GM18526 (cell line): ENCODE results near the gene SDR42E1.

Source experiments
- POLR2A ChIP-seq: IDR thresholded peaks from 3 replicates; pipeline ENCODE4 v1.6.1; 2011; ENCODE audit not compliant: insufficient read length; ENCODE audit errors: extremely low read depth

The SDR42E1 gene

DNA sequence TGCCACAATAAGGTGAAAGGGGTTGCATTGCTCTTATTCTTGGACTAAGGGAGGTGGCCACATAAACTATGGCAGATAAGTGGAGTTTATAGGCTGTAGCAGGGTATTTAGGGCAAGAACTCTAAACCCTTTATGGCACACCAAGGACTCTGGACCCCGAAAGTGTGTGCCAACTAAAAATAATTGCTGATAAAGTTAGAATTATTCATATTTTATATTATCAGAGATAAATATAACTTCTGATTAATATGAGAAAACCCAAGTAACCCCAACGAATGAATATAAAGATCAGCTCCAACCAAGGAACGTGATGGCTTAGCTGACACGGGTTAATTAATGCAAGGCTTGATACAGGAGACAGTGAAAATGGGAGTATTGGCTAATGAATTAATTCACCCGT, 8.8 kb upstream of the SDR42E1 start:
- TF ChIP-seq POLR2A: no peak

DNA sequence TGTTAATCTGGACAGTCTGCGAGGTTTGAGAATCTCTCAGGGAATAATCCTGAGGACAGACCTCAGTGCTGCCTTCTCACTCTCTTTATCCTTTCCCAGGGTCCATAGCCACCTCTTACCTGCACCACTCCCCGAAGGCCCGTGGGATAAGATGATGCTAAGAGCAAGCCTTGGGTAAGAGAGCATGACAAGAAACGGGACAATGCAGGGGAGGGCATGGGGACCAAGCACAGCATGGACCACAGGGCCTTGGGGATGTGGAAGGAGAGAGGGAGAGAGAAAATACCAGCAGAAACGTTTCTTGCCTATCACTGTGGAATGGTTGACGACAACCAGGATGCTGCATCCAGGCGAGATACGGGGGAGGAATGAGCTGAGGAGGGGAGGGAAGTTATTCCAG, 8.3 kb upstream of the SDR42E1 start:
- no peak for TF ChIP-seq POLR2A

DNA sequence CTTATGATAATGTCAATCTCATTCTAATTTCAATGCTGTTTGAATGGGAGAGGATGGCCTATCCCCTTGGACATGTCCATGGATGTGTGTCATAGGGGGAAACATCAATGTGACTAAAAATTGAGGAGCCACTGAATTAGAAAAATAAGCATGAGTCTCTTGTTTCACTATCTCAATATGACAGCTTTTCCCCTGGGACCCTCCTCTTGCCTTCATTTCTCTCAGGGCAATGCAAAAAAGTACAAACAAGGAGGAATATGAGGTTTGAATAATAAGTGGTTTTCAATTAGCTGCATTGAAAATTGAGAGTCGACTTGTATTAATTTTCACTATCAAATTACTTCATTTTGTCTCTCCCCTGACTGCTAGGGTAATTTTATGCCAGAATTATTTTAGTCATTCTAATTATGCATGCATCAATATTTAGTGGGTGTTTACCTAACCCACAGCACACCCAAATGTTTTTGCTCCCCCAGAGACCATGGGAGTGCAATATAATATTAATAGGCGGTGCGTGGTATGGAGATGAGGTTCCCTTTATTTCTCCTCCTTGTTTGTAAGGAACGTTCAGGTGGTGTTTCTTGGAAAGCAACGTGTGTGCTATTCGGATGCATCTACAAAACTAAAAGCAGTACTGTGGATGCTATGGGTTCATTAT, 6.8 kb upstream of the SDR42E1 start:
- TF ChIP-seq POLR2A: no peak

DNA sequence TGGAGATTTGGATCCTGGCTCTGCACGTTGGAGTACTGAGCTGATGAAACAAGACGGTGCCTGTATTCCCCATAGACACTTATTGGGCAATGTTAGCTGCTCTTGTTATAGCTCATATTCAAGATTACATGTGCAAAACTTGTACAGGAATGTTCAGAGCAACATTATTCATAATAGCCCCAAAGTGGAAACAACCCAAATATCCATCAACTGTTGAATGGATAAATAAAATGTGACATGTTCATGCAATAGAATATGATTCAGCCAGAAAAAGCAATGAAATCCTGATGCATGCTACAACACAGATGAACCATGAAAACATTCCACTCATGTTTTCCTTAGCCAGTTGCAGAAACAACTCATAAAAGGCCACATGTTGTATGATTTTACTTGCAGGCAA, 5.7 kb upstream of the SDR42E1 start:
- TF ChIP-seq POLR2A: no peak

DNA sequence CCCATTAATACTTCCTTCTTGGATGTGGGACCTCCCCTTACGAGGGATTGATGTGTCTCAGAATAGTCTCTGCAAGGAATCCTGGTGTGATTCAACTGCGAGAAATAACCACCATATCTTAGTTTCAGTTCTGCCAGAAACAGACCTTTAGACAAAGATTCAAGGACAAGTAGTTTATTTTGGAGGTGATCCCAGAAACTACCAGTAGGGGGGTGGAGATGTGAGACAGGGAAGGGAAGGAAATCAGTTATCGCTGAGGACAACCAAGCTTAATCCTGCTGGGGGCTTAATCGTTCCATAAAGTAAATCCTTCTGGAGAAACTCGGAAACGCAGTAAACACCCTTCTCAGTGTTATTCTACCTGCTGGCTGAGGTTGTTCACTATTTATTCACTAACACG, 5.0 kb upstream of the SDR42E1 start:
- TF ChIP-seq POLR2A: no peak

DNA sequence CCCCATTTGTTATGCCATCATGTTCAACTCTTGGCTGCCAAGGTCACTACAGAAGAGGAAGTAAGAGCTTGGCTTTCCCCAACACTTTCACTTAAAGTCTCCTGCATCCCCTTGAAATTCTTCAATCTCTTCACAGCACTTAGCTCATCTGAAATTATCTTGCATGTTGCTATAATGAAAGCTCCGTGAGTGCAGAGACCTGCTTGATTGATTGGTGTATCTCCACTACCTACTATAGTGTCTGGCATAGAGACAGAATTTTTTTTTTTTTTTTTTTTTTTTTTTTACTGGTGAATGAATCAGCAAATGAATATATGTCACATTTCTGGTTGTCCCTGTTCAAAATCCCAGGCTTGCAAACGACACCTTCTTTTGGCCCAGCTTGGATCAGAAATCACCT, 1.9 kb upstream of the SDR42E1 start:
- TF ChIP-seq POLR2A: no peak

DNA sequence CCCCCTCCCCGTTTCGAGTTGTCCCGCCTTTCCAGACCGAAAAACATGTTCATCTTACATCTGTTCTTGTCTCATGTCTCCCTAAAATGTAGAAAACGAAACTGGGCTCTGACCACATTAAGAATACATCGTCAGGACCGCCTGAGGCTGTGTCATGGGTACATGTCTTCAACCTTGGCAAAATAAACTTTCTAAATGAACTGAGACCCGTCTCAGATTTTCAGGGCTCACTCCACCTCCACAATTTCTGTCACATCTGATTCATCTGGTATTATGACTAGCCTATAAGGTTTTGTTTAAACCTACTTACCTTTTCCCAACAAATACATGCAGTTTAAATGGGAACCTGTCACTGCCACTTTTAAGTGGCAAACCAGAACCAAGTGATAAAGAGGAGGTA, 621 bp downstream of the SDR42E1 start:
- TF ChIP-seq POLR2A: no peak

DNA sequence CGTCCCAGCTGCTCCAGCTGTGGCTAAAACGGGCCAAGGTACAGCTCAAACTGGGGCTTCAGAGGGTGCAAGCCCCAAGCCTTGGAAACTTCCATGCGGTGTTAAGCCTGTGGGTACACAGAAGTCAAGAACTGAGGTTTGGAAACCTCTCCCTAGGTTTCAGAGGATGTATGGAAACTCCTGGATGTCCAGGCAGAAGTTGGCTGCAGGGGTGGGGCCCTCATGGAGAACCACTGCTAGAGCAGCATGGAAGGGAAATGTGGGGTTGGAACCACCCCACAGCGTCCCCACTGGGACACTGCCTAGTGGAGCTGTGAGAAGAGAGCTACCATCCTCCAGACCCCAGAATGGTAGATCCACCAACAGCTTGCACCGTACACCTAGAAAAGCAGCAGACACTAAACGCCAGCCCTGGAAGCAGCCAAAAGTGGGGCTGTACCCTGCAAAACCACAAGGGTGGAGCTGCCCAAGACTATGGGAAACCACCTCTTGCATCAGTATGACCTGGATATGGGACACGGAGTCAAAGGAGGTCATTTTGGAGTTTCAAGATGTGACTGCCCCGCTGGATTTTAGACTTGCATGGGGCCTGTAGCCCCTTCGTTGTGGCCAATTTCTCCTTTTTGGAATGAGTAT, 2.2 kb downstream of the SDR42E1 start:
- no peak for TF ChIP-seq POLR2A

DNA sequence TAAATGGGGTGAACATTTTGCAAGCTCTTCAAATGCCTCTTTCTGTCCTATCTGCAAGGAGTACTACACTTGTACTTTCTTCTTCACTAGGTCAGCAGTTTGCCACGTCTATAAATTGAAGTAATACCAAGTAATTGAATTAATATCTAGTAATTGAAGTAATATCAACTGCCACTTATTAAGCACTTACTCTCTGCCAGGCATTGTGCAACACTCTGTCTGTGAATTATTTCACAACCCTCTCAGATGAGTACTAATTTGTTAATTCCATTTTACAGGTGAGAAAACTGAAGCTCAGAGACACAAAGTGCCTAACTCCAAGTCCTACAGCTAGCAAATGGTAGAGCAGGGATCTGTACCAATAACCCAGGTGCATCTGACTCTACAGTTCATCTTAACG, 4.1 kb downstream of the SDR42E1 start:
- TF ChIP-seq POLR2A: no peak

DNA sequence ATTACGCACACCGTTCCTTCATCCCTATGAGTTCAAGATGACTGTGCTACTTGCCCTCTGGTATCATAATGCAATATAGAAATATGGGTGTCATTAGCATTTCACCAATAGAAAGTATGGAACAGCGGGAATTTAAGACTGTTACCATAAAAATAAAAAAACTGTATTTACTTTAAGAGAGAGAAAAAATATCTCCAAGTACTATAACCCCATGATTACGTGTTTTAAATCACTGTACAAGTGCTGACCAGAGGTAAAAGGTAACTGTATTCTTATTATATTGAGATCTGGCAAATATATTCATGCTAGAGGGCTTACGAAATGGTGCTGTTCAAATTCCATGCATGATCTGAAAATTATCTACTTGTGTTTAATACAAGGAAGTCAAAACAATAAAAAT, 5.2 kb downstream of the SDR42E1 start:
- TF ChIP-seq POLR2A: no peak

DNA sequence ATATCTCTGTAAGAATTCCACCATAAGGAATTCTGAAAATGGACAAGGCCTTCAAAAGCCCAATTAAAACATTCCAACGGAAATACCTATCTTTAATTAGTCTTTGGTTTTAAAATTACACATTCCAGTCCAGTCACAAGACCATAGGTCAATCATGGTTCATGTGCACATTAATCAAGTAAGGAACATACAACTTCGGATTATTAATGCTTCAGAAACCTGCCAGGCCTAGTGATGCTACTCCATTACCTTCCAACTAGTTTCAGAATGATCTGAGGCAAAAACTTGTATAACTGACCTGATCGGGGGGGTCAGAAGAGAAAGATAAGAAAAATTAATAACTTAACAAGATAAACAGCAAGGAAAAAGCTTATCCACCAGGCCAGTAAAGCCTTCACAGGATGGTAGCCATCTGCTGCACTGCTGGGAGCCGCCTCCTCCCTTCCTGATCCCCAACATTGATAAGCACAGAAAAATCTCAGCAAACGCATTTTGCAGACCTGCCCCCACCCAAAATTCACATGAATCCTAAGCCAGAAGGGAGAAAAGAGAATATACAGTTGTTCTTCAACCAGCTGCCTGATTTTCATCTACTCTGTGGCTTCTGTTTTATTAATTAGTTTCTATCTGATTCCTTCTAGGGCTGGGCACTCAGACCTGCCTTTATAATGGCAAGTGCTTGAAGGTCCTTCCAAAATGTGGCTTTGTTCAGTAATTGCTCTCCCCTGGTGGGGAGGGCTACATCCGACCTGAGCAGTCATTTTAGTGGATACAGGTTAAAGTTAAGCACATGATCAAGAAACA, 6.0 kb downstream of the SDR42E1 start:
- TF ChIP-seq POLR2A: no peak

DNA sequence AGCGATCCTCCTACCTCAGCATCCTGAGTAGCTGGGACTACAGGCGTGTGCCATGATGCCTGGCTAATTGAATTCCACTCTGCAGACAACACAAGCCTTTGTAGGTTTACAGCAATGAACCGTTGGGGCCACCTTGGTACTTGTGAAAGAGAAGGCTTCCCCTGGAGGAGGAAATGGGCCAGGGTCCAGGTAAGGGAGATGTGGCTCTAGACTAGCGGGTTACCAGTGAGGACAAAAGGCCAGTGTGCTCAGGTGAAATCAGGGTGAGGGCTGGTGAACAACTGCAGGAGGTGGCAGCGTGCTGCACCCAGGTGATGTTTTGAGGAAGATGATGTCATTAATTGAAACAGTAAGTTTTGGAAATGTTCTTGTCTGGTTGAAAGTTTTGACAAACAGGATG, 6.7 kb downstream of the SDR42E1 start:
- no peak for TF ChIP-seq POLR2A

DNA sequence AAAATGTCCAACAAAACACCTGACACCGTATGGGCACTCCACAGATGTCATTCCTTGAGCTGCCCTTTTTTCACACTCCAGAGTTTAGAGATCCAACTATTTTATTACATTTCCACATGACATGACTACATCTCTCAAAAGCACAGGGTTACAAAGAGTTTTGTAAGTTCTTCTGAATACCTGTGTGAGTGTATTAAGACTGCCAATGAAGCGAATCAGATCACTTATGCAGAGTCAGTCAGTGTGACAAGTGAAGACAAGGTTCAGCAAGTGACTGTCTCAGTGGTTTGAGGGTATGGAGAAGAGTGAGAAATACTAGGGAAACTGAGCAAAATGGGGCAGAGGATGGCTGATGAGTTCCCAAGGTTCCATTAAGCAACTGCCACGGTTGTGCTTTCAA, 8.4 kb downstream of the SDR42E1 start:
- TF ChIP-seq POLR2A: no peak

DNA sequence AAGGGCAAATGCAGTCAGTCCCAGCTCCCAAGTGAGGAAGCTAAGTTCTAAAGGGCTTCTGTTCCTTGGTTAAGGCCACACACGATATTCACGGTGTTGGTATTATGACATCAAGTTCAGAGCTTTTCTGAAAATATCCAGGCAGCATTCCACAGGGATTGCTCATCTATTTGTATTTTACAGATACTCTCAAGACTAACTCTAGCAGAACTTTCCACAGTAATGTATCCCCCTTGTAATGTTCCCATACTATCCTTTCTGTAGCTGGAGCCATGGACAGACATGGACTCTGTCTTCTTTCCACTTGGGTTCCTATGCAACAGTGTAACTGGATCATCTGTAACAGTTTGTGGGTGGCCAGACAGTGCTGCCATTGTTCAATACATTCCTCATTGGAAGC, 13.5 kb downstream of the SDR42E1 start:
- no peak for TF ChIP-seq POLR2A

DNA sequence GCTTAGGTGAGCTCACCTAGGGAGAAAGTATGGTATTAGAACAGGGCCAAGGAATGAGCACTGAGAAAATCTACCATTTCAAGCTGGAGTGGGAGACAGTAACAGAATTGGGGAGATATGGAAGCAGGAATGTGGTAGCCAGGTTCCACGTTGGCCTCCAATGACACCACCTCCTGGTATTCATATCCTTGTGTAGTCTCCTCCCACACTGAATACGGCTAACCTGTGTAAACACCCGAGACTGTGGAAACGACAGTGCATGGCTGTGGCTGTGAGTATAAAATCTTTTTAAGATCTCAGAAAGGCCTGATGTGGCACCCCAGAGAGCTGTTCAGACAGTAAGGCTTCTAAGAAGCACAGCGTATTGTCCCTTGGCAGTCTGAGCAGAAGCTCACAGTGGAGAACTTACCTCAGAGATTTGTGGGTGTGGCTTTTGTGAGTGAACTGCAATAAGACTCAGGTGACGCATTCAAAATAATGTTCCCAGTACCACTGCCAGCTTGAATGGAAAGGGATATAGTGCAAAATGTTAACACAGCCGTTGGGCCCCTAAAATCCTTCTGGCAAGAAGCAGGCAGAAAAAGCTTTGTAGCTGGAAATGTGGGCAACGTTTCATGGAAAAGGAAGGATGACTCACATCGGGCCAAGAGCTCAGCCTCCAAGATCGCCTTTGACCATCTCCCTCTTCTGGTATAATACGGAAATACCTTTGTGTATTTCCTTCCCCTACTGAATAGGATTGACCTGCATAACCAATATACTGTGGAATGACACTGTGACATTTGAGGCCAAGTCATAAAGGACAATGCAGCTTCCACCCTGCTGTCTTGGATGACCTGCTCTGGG, 14.4 kb downstream of the SDR42E1 start:
- TF ChIP-seq POLR2A: no peak
